ENCODE measurements around the gene HIBADH. TPM values are rescaled to one million over a fixed set of nuclear protein-coding genes. Genes with fewer than 3 reads are reported as not detected.
"Not testable (repeated sequence)": the region's sequence is repeated elsewhere in the genome, so short reads cannot be mapped to it uniquely, and the experiment has no call there.

HIBADH gene
- total RNA-seq, 1 donor from 2014 or later, result 108 TPM

GRCh38 chr7:27685893-27686292, 23.2 kb upstream of the HIBADH start:
- intact Hi-C loops (cut with DNase I), result no loop called here
- no peak for DNase-seq (ENCODE audit: missing footprints)
- ATAC-seq, result no peak

DNA sequence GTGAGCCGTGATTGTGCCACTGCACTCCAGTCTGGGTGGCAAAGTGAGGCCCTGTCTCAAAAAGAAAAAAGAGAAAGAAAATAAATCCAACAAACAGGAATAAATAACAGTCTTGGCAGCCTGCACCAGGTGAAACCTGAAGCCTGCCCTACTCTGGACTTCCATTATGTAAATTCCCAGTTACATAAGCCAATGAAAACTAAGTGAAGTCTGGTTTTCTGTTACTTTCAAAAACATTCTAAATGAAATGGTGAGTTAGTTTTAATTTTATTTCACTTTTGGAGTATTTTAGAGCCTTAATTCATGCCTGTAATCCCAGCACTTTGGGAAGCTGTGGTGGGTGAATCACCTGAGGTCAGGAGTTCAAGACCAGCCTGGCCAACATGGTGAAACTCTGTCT, 22.5 kb upstream of the HIBADH start:
- ATAC-seq (no peak), DNase-seq (ENCODE audit: missing footprints) (no peak)
- intact Hi-C loops (cut with DNase I), result no loop called here

DNA sequence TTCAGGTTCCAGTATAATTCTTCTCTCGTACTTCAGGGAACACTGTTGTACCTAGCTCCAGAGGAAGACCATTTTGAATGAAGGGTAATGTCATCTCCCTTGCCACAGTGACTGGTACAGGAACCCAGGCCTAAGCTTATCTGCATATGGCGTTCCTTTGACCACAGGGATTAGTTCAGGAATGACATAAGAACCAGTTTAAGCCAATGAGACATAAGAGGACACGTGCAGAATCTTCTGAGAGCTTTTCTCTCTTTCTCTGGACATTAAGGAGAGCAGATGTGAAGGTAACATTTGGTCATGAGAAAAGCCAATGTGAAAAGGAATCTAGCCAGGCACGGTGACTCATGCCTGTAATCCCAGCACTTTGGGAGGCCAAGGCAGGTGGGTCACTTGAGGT, 21.8 kb upstream of the HIBADH start:
- no peak for ATAC-seq

DNA sequence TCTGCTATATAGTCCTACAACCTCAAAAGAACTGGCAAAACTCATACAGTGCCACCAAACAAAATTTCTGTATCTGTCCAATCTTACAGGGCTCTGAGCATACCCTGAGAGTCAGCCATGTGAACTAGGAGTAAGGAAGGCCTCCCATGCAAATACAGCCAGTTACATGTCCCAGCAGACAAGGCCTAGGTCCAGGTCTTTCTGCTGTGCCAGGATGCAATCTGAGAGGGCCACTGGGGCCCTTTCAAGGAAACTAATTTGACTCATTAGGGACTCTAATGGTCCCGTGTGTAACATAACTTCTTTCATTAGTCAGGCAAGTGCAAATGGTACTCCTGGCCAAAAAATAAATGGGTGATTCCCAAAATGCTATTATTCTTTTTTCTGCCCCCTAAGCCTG, 17.9 kb upstream of the HIBADH start:
- ATAC-seq, result no peak
- intact Hi-C loops (cut with DNase I), result no loop called here

More for the DNA sequence above, 21.8 kb upstream of the HIBADH start:
- DNase-seq (ENCODE audit: missing footprints), result no peak
- intact Hi-C loops (cut with DNase I), result no loop called here

DNA sequence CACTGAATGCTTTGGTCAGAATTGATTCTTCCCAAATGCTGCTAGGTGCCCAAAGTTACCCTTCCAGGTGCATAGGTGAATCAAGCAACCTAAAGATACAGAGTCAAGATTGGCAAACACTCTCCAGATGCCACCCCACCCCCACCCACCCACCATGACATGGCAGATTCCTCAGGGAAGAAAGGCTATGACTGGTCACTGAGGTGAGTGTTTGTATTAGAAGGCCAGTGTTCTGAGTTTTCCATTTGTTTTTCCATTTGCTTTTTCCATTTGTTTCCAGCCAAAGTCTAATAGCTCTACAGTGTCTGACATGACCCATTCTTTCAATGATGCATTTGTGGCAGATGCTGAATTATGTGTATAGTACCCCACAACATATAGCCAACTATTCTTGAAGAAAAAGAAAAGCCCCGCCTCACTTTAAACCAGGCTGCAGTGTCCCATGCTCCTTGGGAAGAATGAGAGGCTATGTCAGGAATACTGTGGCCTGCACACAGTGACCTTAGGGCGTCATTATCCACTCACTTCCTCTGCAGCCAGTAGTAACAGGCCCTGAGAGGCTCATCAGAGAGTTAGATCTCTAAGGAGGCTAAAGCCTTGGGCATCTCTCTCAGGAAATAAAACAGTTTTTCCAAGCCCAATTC, 16.1 kb upstream of the HIBADH start:
- ATAC-seq (no peak), DNase-seq (ENCODE audit: missing footprints) (no peak)
- intact Hi-C loops (cut with DNase I), result no loop called here

More for the DNA sequence above, 17.9 kb upstream of the HIBADH start:
- DNase-seq (ENCODE audit: missing footprints), result no peak

DNA sequence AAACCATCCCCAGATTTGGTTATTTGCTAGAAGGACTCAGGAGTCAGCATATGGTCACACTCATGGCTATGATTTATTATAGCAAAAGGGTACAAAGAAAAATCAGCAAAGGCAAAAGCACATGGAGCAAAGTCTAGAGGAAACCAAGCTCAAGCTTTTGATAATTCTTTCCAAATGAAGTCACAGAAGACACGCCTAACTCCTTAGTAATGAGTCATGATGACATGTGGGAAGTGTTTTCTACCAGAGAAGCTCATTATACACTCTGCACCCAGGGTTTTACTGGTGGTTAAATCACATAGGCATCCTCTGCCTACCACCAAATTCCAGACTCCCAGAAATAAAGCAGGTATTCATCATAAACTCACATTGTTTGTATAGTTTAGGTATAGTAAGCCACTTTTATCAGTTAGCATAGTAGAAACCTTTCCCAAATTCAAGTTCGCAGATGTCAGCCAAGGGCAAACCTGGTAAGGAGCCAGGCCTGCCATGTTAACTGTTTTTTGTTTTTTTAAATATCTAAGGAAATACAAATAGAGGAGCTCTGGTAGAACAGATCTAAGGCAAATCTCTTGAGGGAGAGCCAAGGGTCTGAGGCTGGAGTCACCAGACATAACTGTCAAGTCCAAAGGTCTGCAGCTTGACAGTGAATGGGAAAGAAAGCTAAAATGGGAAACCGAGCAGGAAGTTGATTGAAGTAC, 15.4 kb upstream of the HIBADH start:
- no peak for DNase-seq (ENCODE audit: missing footprints)
- ATAC-seq, result peak; percentile 48
- intact Hi-C loops (cut with DNase I), result no loop called here

- ATAC-seq; DNase-seq (ENCODE audit: missing footprints); intact Hi-C loops (cut with DNase I): not testable (repeated sequence)
Measured at GRCh38 chr7:27674126-27674525, 11.4 kb upstream of the HIBADH start.

DNA sequence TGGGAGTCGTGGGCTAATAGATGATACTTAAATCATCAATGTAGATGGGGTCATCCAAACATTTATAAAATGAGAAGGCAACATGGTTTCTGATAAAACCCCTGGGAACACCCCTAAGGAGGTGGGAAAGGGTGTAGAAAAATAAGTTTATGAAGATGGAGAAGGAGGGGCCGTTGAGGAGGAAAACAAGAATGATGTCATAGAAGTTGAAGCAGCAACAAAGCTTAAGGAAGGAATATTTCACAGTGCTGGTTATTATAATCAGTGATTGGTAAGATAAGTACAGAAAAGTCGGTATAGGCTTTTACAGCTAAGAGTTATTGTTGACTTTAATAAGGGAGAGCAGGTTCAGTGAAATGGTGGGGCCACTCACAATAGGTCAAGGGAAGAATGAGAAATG, 9.0 kb upstream of the HIBADH start:
- intact Hi-C loops (cut with DNase I), result no loop called here
- no peak for ATAC-seq
- DNase-seq (ENCODE audit: missing footprints), result no peak

DNA sequence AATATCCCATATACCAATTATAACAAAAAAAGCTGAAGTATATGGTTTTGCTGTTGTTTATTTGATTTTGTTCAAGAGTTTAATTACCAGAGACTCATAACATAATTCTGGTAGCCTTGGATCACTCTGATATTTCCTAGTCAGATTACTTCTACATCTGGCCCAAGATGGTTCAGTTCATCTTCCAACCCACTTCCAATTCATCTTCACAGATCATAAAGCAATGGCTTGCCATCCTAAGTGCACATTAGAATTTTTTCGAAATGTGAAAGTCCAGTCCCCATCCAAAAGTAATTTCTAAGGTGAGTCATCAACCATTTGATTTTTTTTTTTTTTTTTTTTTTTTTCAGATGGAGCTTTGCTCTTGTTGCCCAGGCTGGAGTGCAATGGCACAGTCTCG, 8.0 kb upstream of the HIBADH start:
- DNase-seq (ENCODE audit: missing footprints) (no peak), ATAC-seq (no peak)
- intact Hi-C loops (cut with DNase I), result no loop called here

GRCh38 chr7:27670177-27670576, 7.5 kb upstream of the HIBADH start:
- no peak for DNase-seq (ENCODE audit: missing footprints)
- ATAC-seq, result no peak
- intact Hi-C loops (cut with DNase I), result no loop called here

DNA sequence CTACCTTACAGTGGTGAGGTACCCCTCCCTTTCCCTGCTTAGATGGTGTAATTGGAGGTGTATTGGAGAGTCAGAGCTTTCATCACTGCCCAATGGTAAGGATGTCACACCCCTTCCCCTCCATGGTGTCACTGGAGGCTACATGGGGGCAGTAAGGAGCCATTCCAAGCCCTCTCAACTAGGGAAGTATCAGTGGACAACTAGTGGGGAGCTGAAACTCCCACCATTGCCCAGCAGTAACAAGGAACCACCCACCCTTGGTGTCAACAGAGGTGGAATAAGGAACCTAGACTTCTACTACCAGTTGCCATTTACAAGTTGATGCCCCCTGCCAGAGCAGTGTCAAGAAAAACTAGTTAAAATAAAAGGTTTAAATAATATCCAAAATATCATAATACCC, 2.8 kb upstream of the HIBADH start:
- intact Hi-C loops (cut with DNase I), result no loop called here
- DNase-seq (ENCODE audit: missing footprints) (no peak), ATAC-seq (no peak)

DNA sequence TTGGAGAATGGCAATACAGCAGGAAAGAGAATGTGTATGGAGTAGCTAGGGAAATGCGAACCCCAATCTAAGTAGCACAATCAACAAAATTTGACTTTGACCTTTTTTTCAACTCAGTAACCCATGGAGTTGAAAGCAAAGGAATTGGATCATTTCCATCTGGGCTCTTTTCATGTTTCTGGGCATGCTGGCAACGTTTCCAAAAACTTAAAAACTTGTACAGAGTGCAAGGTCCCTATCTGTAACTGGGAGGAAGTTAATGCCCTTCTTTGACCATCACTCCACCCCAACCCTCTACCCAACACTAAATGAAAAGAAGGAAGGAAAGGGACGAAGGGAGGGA, 1.3 kb upstream of the HIBADH start:
- ATAC-seq (no peak), DNase-seq (ENCODE audit: missing footprints) (no peak)
- intact Hi-C loops (cut with DNase I), result loop anchor here (1.0 to 5.0 kb wide), 2 partner anchors 76 to 118 kb away; partner anchors contain the start of gene TAX1BP1

- ATAC-seq (peak; percentile 0), DNase-seq (ENCODE audit: missing footprints) (peak; percentile 68)
- intact Hi-C loops (cut with DNase I), result loop anchor here (5.0 kb wide), 1 partner anchor 120 kb away; no protein-coding TSS in a partner anchor
Measured at GRCh38 chr7:27661811-27662489, 733 bp downstream of the HIBADH start.

DNA sequence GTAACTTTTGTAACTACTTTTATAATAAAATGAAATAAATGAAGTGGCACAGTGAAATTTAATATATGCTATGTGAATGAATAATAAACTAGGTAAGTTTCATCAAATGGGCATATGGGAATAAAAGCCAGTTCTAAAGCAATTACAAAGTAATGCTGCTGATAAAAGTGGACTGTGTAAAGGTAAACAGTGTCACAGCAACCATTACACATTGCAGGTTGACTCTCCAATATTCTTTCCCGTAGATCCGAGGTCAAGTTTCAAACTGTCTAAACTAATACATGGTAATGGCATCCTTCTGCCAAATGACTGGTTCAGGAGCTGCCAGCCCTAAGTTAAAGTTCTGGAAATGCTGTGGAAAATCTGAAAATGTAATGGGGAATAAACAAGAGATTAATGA, 6.0 kb downstream of the HIBADH start:
- intact Hi-C loops (cut with DNase I), result no loop called here
- ATAC-seq (no peak), DNase-seq (ENCODE audit: missing footprints) (no peak)

DNA sequence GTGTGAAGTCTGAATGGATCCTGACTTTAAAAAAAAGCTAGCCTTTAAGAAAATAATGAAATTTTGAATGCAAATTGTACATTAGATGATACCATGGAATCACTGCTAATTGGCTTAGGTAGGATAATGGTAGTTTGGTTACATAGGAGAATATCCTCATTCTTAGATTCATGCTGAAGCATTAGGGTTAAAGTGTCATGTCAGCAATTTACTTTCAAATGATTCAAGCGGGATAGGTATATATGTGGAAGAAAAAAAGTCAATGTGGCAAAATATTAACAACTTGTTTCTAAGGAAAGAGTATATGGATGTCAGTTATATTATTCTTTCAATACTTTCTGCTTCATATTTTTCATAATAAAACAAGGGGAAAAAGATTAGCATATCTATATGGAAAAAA, 7.5 kb downstream of the HIBADH start:
- DNase-seq (ENCODE audit: missing footprints), result no peak
- ATAC-seq, result no peak
- intact Hi-C loops (cut with DNase I), result no loop called here

DNA sequence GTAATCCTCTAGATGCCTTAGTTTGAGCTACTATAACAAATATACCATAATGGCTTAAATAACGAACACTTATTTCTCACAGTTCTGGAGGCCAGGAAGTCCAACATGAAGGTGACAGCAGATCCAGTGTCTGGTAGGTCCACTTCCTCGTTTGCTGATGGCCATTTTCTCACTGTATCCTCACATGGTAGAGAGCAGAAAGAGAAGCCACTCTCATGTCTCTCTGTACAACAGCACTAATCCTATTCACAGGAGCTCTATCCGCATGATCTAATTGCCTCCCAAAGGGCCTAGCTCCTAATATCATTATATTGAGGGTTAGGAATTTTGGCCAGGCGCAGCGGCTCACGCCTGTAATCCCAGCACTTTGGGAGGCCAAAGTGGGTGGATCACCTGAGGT, 10.2 kb downstream of the HIBADH start:
- no peak for ATAC-seq
- DNase-seq (ENCODE audit: missing footprints), result no peak
- intact Hi-C loops (cut with DNase I), result no loop called here

DNA sequence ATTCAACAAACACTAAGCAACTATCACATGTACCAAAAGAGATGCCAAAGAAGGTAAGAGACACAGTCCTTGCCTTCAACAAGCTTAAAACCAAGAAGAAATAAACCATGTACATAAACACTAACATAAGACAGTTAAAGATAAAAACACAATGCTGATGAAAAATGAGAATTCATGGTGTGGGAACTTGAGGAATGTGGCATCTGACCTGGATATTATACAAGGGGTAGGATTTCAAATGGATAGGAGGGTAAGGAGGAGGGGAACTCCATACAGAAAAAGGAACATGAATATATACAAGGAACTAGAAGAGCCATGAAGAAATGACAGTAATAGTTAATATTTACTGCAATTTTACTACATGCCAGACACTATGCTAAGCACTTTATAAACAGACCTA, 11.0 kb downstream of the HIBADH start:
- intact Hi-C loops (cut with DNase I), result no loop called here
- no peak for ATAC-seq
- no peak for DNase-seq (ENCODE audit: missing footprints)

DNA sequence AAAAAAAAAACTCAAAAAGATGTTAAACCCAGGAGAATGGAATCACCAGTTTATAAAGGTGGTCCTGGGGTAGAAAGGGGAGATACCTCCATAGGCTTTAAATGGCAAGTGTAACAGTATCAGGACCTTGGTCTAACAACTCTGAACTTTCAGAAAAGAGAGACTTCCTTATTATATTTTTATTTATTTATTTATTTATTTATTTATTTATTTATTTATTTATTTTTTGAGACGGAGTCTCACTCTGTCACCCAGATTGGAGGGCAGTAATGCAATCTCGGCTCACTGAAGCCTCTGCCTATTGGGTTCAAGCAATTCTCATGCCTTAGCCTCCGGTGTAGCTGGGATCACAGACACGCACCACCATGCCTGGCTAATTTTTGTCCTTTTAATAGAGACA, 12.4 kb downstream of the HIBADH start:
- no peak for ATAC-seq
- intact Hi-C loops (cut with DNase I), result no loop called here

DNA sequence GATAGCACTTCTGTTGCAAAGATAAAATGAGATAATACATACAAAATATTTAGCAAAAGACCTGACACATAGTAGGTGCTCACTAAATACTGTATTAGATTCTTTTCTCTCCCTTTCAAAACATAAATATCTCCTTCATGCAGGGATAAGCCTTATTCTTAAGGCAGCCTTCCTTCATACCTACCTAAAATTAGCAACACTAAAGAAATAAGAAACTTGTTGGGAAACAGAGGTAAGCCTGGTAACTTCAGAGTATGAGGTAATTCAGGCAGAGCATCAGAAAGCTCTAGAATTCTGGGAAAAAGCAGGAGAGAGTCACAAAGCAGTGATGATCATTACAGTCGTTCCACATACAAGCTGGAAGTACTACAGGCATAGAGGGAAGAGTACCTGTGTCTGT, 15.2 kb downstream of the HIBADH start:
- no peak for ATAC-seq
- intact Hi-C loops (cut with DNase I), result no loop called here
- DNase-seq (ENCODE audit: missing footprints), result no peak

More for the DNA sequence above, 12.4 kb downstream of the HIBADH start:
- no peak for DNase-seq (ENCODE audit: missing footprints)

DNA sequence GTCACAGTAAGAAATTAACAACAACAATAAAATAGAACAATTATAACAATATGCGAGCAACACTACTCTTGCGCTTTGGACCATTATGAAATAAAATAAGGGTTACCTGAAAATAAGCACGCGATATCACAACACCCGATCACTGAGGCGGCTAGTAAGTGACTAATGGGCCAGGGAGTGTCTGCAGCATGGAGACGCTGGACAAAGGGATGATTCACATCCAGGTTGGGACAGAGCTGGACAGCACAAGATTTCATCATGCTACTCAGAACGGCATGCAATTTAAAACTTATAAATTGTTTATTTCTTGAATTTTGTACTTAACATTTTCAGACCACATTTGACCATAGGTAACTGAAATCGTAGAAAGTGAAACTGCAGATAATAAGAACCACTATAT, 15.6 kb downstream of the HIBADH start:
- no peak for DNase-seq (ENCODE audit: missing footprints)
- ATAC-seq, result no peak
- intact Hi-C loops (cut with DNase I), result no loop called here
